Left ventricle myocardium inferior (tissue), 1 donor: ENCODE measurements around the gene ANTXR2. TPM values are rescaled to one million over a fixed set of nuclear protein-coding genes. Genes with fewer than 3 reads are reported as not detected.
"Not testable (repeated sequence)": the region's sequence is repeated elsewhere in the genome, so short reads cannot be mapped to it uniquely, and the experiment has no call there.

Experiments
- DNase-seq: peaks from one replicate; pipeline ENCODE4 v3.0.0-alpha.2; 2020
- H3K27ac ChIP-seq: fragments of 200-600 bp; replicated peaks from 2 replicates; pipeline ENCODE4 v1.8.0; 2021
- H3K27me3 ChIP-seq: fragments of 200-600 bp; 2 replicates; pipeline ENCODE4 v1.8.0; 2021; ENCODE audit warnings: low read depth
- H3K36me3 ChIP-seq: fragments of 200-600 bp; 2 replicates; pipeline ENCODE4 v1.8.0; 2021
- H3K4me1 ChIP-seq: fragments of 200-600 bp; 2 replicates; pipeline ENCODE4 v1.8.0; 2021
- H3K4me3 ChIP-seq: fragments of 200-600 bp; 2 replicates; pipeline ENCODE4 v1.8.0; 2021; ENCODE audit warnings: mild to moderate bottlenecking, moderate library complexity
- H3K9me3 ChIP-seq: fragments of 200-600 bp; replicated peaks from 2 replicates; pipeline ENCODE4 v1.8.0; 2021
- intact Hi-C: fragments of 100-400 bp; cut with micrococcal nuclease; formaldehyde crosslinking; loops from one replicate; pipeline ENCODE4 v1.11.0; 2022
- total RNA-seq: library from RNA; stranded (reverse); fragmentation: NEBNext Ultra II Directional; extraction: Animal tissue kit (Norgen Biotek cat#: 25700); gene quantifications from one replicate; pipeline ENCODE4 v1.2.1, GENCODE V29; 2021
- TF ChIP-seq, protein P1 (sequence below): fragments of 200-600 bp; IDR thresholded peaks from 2 replicates; pipeline ENCODE4 v1.8.0; 2021; ENCODE audit warnings: antibody characterized with exemption, mild to moderate bottlenecking, borderline replicate concordance
- donor health status: DM: no; HTN: yes; CAD: no; lungs with severe emphysema.

The ANTXR2 gene
- total RNA-seq, 1 donor from 2014 or later, result 42.4 TPM

DNA sequence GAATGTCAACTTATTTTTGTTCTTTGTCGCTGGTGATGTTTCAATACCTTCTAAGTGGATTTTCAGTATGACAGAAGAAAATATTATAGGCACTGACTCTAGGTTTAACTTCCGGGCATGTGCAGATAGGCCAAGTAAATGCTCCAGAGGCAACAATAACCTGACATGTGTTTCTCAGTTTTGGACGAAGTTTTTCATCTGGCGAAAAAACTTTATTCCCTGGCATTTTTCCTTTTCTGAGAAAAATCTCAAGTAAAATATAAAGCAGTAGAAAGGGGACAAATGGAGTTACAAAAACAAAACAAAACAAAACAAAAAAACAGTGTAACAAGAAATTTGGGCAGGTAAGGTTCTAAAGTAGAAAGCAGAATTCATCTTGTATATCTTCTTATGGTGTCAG, 173.5 kb downstream of the ANTXR2 start:
- no peak overlapping the region for H3K4me3 ChIP-seq
- no peaks in the 10 kb centered on the region for H3K36me3 ChIP-seq
- no peak overlapping the region for H3K27ac ChIP-seq
- H3K9me3 ChIP-seq, result peaks cover 7% of the 10 kb centered on the region
- DNase-seq, result no peak
- no peaks in the 10 kb centered on the region for H3K27me3 ChIP-seq
- TF ChIP-seq, protein P1, sequence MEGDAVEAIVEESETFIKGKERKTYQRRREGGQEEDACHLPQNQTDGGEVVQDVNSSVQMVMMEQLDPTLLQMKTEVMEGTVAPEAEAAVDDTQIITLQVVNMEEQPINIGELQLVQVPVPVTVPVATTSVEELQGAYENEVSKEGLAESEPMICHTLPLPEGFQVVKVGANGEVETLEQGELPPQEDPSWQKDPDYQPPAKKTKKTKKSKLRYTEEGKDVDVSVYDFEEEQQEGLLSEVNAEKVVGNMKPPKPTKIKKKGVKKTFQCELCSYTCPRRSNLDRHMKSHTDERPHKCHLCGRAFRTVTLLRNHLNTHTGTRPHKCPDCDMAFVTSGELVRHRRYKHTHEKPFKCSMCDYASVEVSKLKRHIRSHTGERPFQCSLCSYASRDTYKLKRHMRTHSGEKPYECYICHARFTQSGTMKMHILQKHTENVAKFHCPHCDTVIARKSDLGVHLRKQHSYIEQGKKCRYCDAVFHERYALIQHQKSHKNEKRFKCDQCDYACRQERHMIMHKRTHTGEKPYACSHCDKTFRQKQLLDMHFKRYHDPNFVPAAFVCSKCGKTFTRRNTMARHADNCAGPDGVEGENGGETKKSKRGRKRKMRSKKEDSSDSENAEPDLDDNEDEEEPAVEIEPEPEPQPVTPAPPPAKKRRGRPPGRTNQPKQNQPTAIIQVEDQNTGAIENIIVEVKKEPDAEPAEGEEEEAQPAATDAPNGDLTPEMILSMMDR, result no peak
- intact Hi-C loops, result no loop called here
- no peaks in the 10 kb centered on the region for H3K4me1 ChIP-seq

DNA sequence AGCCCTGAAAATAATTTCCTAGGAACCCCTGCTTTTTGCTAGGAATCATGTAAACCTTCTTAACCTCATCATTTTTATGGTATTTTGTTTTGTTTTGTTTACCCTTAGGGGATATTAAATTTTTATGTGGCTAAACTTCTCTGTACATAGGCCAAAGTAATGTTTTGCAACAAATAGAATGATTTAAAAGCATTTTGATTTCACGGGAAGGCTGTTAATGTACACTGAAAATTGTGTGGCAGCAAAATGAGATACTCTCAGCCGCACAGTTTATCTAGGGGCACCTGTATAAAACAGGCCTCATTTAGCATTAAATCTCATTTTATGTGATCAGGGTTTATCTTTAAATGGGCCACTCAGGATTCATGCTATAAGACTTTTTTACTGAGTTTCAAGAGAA, 175.0 kb downstream of the ANTXR2 start:
- intact Hi-C loops, result no loop called here
- Histone ChIP-seq H3K36me3 (no peaks in the 10 kb centered on the region), H3K27me3 (no peaks in the 10 kb centered on the region), H3K4me3 (no peak overlapping the region), H3K9me3 (peaks cover 7% of the 10 kb centered on the region), H3K4me1 (no peaks in the 10 kb centered on the region), H3K27ac (no peak overlapping the region)
- TF ChIP-seq, protein P1, result no peak
- no peak for DNase-seq

DNA sequence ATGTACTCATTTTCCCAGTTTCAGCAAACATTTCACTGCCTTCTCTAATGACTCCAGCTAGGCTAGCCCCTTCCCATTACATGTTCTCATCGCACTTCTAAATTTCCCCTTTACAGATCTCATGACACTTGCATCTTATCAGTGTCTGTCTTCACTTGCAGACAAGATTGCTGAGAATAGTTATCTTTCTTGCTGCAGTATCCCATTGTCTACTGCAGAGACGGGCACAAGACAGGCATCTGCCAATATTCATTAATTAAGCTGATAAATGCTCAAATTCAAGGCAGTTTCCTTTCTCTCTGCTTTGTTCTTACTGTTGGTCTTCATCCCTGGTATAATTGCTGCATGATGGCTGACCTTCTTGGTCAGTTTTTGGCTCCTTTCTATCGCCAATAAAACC, 175.9 kb downstream of the ANTXR2 start:
- intact Hi-C loops, result no loop called here
- Histone ChIP-seq H3K36me3 (no peaks in the 10 kb centered on the region), H3K27me3 (no peaks in the 10 kb centered on the region), H3K4me1 (no peaks in the 10 kb centered on the region), H3K4me3 (no peak overlapping the region), H3K27ac (no peak overlapping the region), H3K9me3 (peaks cover 7% of the 10 kb centered on the region)
- TF ChIP-seq, protein P1, result no peak
- no peak for DNase-seq

DNA sequence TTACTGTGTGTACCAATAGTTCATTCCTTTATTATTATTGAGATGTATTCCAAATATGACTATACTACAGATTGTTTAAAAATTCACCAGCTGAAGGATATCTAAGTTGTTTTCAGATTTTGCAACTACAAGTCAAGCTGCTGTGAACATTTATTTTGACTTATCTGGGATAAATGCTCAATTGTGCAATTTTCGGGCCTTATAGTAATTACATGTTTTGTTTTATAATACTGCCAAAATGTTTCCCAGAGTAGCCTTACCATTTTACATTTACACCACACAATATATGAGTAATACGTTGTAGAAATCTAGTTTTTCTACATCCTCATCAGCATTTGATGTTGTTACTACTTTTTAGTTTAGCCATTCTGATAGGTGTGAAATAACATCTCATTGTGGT, 179.6 kb downstream of the ANTXR2 start:
- H3K36me3 ChIP-seq, result no peaks in the 10 kb centered on the region
- no peak for DNase-seq
- TF ChIP-seq, protein P1, result no peak
- intact Hi-C loops, result no loop called here
- H3K27me3 ChIP-seq, result no peaks in the 10 kb centered on the region
- no peaks in the 10 kb centered on the region for H3K4me1 ChIP-seq
- H3K9me3 ChIP-seq, result no peaks in the 10 kb centered on the region
- H3K27ac ChIP-seq, result no peak overlapping the region
- no peak overlapping the region for H3K4me3 ChIP-seq

DNA sequence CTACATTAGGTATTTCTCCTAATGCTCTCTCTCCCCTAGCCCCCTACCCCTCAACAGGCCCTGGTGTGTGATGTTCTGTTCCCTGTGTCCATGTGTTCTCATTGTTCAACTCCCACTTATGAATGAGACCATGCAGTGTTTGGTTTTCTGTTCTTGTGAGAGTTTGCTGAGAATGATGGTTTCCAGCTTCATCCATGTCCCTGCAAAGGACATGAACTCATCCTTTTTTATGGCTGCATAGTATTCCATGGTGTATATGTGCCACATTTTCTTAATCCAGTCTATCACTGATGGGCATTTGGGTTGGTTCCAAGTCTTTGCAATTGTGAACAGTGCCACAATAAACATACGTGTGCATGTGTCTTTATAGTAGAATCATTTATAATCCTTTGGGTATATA, 184.0 kb downstream of the ANTXR2 start:
- H3K27ac ChIP-seq, H3K36me3 ChIP-seq, H3K9me3 ChIP-seq, DNase-seq, H3K4me1 ChIP-seq, intact Hi-C loops, H3K27me3 ChIP-seq, H3K4me3 ChIP-seq: not testable (repeated sequence)

DNA sequence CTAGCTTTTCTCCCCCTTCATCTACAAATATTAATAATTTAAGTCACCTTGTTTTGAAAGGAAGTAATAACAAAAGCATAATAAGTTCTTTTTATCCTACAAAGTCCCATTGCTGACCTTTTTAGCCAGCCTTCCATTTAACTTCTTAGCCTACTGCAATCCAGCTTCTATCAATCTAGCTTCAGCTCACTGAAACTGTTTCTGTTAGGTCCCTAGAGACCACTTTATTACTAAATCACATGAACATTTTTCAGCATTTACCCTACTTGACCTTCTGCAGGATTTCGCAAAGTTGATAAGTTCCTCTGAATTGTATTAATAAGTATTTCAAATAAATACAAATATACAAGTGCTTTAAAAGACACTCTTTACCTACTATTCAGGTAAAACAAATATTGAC, 186.5 kb downstream of the ANTXR2 start:
- DNase-seq, result no peak
- intact Hi-C loops, result no loop called here
- Histone ChIP-seq H3K36me3 (no peaks in the 10 kb centered on the region), H3K4me1 (no peaks in the 10 kb centered on the region), H3K27ac (no peak overlapping the region), H3K9me3 (no peaks in the 10 kb centered on the region), H3K4me3 (no peak overlapping the region), H3K27me3 (no peaks in the 10 kb centered on the region)
- TF ChIP-seq, protein P1, result no peak
